Activated CD8-positive, alpha-beta memory T cell treated with anti-CD3 and anti-CD28 coated beads for 1 hour (primary cell): ENCODE results near the gene CHEK1.
"Not testable (repeated sequence)": the region's sequence is repeated elsewhere in the genome, so short reads cannot be mapped to it uniquely, and the experiment has no call there.

Experiments
- DNase-seq, 2 donors: peaks; one replicate each; pipeline ENCODE4 v3.0.0-alpha.2; 2020; ENCODE audit warnings: low read depth in 1 of 2; ENCODE audit errors: extremely low read depth in 1 of 2

The CHEK1 gene

DNA sequence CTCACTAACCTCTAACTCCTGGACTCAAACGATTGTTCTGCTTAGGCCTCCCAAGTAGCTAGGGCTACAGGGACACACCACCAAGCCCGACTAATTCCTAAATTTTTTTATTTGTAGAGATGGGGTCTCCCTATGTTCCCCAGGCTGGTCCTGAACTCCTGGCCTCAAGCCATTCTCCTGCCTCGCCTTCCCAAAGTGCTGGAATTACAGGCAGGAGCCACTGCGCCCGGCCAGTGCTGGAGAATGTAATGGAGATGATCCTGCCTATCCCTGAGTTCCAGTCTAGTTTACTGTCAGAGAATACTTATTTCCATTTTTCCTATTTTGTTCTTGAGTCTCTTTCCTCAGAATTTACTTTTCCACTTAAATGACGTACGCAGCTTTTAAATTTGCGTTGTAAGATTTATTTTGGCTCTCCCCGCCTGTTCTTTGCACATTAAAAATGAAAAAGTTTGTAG, at the start of gene CHEK1:
TSS of gene CHEK1 (plus strand) at position 408 of the 458 bp plus-strand sequence. CDS start 1,606 bp downstream, outside the sequence.
- DNase-seq: no peak

DNA sequence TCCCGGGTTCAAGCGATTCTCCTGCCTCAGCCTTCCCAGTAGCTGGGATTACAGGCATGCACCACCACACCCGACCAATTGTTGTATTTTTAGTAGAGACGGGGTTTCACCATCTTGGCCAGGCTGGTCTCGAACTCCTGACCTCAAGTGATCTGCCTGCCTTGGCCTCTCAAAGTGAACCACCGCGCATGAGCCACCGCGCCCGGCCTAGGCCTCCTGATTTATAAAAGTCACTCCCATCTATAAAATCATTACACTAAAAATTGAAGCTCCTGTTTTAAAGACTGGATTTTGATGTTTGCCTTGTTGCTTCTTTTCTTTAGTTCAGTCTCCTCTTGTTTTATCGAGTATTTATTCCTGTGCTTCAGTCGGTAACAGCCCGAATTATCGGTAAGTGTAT, 47.8 kb upstream of the CHEK1 start:
- not testable (repeated sequence) for DNase-seq

DNA sequence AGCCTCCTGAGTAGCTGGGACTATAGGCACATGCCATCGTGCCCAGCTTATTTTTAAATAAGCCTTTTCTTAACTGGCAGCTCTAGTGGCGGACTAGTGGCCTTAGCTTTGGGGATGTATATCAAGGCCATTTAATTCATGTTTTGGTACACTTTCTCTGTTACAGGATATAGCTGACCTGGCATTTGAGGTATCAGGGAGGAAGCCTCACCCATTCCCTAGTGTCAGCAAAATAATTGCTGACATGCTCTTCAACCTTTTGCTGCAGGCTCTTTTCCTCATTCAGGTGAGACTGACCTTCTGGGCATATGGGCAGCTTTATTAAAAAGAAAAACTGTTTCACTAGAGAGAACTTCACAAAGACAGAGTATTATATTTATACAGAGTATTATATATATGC, 46.2 kb upstream of the CHEK1 start:
- no peak for DNase-seq

DNA sequence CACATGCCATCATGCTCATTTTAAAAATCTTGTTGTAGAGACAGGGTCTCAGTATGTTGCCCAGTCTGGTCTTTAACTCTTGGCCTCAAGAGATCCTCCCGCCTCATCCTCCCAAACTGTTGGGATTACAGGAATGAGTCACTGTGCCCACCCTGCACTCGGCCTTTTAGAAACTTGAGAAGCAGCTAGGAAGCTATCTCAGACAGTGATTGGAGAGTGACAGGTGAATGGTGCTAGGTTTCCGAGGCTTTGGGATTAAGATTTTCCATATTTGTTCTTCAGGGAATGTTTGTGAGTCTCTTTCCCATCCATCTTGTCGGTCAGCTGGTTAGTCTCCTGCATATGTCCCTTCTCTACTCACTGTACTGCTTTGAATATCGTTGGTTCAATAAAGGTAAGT, 45.2 kb upstream of the CHEK1 start:
- no peak for DNase-seq

DNA sequence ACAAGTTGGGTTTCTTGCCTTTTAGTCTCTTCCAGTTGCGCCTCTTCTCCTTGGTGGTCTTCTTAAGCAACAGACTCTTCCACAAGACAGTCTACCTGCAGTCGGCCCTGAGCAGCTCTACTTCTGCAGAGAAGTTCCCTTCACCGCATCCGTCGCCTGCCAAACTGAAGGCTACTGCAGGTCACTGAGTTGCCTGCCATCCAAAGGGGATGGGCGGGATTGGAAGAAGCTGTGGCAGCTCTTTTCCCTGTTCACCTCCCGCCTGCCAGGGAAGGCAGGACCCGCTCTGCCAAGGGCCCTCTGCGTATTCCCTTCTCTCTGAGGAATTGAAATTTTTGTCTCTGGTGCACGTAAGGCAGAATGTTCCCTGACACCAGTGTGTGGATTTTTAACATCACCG, 41.5 kb upstream of the CHEK1 start:
- DNase-seq: no peak

DNA sequence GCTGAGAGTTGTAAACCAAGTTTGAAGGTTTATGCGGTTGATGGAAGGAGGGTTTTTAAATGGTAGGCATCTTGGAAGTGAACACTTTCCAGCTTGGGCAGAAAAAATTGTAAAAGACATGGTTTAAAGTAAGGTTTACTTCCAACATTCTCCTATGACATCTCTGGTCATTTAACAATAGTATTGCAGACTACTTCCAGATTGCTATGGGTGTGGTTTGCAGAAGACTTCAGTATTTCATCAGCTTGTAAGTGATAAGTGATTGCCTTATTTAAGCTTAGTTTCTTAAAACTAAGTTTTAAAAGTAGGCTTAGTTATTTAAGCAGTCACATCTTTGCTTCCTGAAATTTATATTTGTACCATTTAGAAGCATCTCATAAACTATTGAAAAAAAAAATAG, 39.5 kb upstream of the CHEK1 start:
- no peak for DNase-seq

DNA sequence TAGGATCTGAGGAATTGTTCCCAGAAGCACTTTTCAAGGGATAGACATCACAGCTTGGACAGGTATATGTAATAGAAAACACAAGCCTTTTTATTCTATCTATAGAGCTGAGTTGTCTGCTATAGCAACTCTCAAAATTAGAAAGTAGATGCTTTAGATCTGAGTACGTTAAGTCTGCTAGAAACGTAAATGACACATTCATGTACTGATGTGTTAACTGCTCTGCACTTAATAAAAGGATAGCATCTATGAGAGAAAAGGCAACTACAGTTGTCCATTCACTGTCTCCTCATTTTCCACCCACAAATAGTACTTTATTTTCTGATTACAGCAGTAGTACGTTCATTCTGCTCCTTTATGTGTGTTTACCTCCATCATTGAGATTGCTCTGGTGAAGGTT, 38.3 kb upstream of the CHEK1 start:
- DNase-seq: no peak

DNA sequence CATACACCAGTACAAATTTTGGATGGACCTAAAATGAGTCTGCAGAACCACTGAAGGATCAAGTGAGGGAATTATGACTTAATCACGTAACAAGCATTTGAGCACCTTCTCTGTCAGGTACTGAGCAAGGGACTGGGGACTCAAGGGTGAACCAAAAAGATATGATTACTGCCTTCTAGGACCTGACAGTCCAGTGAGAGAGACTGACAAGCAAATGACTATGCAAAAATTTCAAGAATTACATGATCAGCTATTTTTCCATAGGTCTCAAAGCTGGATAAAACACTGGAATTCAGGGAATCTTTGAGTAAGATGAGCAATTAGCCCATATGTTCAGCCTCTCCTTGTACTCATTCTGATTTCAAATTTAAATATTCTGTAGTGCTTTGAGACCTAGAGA, 37.5 kb upstream of the CHEK1 start:
- DNase-seq: no peak

DNA sequence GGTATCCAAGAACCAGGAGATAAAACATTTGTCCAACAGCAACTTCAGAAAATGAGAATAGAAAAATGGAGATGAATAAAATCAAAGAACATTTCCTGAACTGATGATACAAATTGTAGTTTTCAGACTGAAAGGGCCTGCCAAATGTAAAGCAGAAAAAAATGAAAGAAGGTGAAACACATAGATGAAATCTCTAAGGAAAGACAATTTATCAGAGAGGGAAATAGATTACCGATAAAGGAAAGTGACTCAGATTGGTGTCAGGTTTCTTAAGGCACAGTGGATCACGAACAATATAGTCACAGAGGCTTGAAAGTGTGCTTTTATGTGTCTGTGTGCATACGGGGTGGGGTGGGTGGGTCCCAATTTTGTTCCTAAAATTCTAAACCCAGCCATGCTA, 36.5 kb upstream of the CHEK1 start:
- no peak for DNase-seq

DNA sequence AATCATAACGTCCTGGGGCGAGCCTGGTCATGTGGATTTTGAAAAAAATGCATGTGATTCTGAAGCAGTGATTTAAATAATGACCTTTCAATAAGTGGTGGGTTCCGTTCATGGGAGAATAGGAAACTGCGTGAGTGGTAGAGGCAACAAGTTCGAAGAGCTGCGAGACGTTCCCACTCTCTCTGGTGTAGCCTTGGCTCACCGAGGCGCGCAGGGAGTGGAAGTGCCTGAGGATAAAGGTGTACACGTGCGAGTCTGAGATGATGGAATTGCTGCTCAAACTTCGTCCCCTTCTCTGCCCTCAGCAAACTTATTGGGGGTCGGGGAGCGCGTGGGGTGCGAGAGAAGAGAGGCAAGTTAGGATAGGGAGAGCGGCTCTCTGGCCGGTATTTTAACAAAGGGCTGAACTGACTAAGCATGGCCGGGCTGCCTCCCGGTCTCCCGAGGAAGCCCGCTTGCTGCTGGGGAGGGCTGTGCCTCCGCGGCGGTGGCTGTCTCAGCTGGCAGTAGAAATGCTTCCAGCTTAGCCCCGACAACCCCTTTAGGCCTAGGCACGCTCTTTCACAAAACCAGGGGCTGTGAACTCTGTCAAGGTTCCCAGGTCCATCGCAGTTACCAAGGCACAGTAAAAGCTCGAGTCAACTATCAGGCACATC, 33.2 kb upstream of the CHEK1 start:
- peak in 1 of 2 donors; percentile 15 for DNase-seq

DNA sequence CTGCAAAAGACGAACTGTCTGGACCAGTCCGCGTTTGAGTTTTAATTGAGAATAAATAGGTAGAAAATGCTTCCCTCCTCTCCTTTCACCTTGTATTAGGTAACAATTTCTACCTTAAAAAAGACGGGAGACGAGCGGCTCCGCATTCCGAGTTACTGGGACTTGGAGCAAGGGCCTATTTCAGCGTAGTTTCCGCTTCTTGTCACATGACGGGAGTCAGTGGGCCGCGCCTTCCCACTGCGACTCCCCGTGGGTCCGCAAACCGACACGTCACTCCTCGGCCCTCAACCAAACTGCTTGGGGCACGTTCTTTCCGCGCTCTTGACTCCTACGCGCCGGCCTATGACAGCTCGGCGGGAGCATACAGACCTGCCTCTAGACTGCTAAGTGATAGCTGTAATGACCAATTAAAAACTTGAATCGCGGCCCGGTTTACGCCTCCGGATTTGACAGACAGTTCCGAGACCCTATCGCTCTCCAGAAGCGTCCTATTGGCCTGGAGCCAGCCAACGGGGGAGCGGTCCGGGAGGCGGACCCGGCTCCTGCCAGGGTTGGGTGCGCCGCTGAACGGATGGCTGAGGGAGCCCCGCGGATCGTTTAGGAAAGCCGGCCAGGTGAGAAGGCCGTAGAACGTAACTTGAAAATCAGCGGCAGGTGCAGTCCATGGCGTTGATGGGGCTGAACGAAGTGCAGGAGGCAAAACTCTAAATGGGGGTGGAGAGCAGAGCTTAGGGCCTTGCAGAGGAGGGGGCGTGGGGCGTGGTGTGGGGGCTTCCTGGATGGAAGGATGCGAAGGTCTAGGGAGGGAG, 32.5 kb upstream of the CHEK1 start, which contains the start of gene STT3A:
TSS of gene STT3A (plus strand) at position 548 of the 809 bp plus-strand sequence. CDS start 3,064 bp downstream, outside the sequence.
- DNase-seq: peak; percentile 95 to 98

DNA sequence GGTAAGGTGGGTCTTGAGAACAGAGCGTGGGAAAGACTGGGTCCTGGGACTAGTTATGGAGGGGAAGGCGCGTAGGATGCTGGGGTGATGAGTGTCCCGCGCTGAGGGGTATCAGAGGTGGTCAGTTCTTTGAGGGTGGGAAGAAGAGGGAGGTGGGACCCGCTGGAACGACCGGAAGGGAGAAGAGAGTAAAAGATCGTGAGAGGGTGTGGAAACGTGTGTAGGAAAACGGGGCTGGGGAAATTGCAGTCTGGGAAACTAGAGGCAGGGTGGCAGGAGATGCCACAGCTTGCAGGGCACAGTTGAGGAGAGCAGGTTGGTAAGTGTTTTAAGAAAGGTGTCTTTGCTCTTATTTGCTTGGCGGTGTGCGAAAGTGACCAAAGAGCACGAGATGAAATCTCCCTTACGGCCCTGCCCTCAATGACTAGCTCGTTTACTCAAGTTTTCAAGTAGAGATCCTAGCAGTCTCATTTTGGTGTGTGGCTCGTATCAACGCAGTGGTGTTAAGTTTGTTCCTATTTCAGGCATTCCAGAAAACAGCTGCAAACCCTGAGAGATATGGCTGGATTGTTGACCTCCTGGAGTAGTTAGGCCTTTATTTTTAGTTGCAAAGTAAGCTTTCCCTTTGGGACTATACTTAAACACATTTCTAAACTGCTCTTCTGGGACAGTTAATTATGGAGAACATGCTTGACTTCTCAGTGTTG, 31.7 kb upstream of the CHEK1 start:
- DNase-seq: no peak

DNA sequence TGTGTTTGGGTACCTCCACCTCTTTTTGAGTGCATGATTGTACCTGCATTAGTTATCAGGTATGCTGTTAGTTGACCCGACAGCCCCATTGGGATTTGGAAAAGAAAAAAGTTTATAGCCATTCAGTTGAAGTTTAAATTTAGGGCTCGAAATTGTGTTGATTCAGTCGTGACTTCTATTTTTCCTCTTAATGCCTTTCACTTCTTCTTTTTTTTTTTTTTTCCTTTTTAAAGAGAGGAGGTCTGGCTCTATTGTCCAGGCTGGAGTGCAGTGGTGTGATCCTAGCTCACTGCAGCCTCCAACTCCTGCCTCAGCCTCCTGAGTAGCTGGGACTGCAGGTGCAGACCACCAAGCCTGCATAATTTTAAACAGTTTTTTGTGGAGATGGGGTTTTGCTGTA, 30.0 kb upstream of the CHEK1 start:
- no peak for DNase-seq

DNA sequence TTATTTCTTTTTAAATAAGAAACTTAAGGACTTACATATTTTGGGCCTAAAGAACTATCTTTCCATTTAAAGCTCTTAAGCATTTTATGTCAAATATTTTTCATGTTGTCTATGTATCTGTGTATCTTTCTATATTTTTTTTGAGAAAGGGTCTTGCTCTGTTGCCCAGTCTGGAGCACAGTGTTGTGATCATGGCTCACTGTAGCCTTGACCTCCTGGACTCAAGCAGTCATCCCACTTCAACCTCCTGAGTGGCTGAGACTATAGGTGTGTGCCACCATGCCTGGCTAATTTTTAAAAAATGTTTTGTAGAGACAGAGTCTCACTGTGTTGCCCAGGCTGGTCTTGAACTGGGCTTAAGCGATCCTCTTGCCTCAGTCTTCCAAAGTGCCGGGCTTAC, 24.3 kb upstream of the CHEK1 start:
- DNase-seq: no peak

DNA sequence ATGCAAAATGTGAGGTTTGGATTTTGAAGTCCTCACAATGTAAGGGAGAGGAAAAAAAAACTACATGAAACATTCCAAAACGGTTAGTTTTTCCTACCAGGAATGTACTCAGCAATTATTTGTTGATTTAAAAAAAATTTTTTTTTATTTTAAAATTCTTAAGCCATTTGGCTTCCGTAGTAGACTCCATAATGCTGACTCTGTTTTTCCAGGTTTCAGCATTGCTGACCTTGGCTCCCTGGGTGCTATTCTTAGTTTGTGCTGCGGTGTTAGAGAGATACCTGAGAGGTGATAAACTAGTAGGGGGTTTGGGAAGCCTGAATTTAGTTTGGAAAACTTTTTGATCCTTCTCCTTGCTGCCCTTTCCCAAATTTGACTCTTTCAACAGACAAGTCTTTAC, 21.8 kb upstream of the CHEK1 start:
- DNase-seq: no peak

DNA sequence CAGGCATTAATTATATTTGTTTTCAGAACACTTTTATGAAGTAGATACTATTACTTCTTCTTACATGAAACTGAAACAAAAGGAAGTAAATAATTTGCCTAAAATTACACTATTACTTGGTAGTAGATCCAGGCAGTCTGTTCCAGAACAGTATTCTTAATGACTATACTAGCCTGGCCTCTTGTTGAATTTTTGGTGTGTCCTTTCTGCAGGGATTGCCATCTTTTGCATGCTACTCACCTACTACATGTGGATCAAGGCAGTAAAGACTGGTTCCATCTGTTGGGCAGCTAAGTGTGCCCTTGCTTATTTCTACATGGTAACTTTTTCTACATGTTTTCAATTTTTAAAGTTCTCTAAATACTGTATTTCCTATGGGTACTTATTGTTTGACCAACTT, 19.5 kb upstream of the CHEK1 start:
- DNase-seq: no peak

DNA sequence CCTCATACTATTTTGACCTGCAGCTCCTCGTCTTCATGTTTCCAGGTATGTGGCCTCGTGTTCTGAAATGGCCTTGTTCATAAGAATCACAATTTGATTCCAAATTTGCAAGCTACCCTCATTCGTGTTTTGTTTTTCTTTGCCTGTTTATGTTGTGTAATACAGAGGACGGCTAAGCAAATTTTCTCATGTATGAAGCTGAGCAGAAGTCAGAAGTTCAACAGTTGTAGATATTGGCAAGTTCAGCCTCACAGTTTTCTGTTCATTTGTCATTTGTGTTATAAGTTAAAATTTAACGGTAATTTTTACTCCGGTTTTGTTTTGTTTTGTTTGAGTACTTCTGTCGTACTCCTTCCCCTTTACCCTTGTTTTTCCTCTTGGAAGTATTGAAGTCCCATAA, 15.4 kb upstream of the CHEK1 start:
- DNase-seq: no peak

DNA sequence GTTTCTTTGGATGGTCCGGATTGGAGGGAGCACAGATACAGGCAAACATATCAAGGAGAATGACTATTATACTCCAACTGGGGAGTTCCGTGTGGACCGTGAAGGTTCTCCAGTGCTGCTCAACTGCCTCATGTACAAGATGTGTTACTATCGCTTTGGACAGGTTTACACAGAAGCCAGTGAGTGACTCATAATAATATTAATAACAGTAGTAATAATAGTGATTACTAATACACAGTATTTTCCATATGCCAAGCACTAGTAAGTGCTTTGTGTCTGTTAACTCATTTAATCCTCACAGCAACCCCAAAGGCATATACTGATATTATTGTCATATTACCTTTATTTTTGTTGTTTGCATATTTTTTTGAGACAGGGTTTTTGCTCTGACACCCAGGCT, 6.6 kb upstream of the CHEK1 start:
- no peak for DNase-seq

DNA sequence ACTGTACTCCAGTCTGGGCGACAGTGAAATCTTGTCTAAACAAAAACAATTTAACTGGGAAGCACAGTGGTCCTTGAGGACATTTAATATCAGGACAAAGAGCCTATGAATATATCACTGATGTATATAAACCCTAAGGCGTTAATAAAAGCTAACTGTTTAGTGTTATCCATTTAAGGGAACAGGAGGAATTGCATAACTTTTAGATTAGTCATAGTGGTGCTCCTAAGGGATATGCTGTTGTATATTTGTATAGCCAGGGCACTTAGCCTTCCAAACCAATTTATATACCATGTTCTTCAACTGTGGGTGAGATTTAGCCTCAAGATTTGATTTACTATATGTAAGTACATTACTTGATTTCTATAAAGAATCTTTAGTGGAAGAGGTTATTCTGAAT, 3.0 kb upstream of the CHEK1 start:
- no peak for DNase-seq

DNA sequence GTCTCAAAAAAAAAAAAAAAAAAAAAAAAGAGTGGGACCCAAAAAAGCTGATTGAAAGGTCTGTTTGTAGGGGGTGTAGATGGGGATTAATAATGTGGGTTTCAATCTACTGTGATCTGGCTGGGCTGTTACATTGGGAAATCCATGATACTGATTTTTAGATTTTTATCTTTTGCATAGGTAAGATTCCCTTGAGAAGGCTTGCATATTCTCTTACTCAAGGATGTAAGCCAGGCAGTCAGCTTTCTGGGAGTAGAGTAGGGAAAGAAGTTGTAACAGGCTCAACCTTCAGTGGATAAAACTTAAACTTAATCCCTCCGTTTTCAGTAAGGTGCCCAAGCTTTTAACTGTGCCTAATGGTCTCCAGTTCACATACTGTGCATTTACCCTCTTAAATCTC, 1.9 kb upstream of the CHEK1 start:
- no peak for DNase-seq

DNA sequence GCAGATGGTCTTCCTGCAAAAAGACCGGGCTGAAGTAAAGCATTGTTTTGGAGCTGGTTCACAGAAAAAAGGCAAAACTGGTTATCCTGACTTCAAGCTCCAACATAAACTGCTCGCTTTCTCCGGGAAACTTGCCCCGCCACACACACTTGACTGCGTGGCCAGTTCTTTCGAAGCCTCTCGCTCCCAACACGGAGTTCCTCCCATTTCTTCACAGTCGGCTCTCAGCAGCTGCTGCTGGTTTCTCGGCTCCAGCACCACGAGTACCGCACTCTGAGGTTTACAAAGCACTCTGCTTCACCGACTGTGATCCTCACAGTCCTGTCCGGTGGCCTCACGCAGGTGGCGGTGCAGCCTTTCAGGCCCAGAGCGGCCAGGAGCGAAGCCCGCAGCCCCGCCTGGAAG, 264 bp downstream of the CHEK1 start:
- DNase-seq: no peak
